IPS-18c (cell line): ENCODE data around the gene KRT6B.

Source experiments
- H3K4me3 ChIP-seq: 2 replicates; pipeline ENCODE4 v1.7.0; 2013; ENCODE audit warnings: low read depth, mild to moderate bottlenecking, low read length, moderate library complexity; ENCODE audit not compliant: insufficient read depth
- H3K9me3 ChIP-seq: one replicate; pipeline ENCODE4 v1.6.1; 2013; ENCODE audit warnings: mild to moderate bottlenecking, low read length, moderate library complexity; ENCODE audit not compliant: control insufficient read depth, insufficient read depth

The KRT6B gene

GRCh38 chr12:52442600-52443061 is 9.3 kb downstream of the KRT6B start:
- no peaks in the 10 kb centered on the region for H3K9me3 ChIP-seq

GRCh38 chr12:52441320-52441911 is 10.5 kb downstream of the KRT6B start:
- Histone ChIP-seq H3K4me3 (no peak overlapping the region), H3K9me3 (no peaks in the 10 kb centered on the region)

More at GRCh38 chr12:52442600-52443061, 9.3 kb downstream of the KRT6B start:
- H3K4me3 ChIP-seq, result no peak overlapping the region

- no peaks in the 10 kb centered on the region for H3K9me3 ChIP-seq
- no peak overlapping the region for H3K4me3 ChIP-seq
These were observed 11.1 kb downstream of the KRT6B start for GRCh38 chr12:52440821-52441319.

- H3K9me3 ChIP-seq, result no peaks in the 10 kb centered on the region
- no peak overlapping the region for H3K4me3 ChIP-seq
These were observed 12.1 kb downstream of the KRT6B start for GRCh38 chr12:52439845-52440244.

GRCh38 chr12:52439420-52439819 is 12.5 kb downstream of the KRT6B start:
- Histone ChIP-seq H3K4me3 (no peak overlapping the region), H3K9me3 (no peaks in the 10 kb centered on the region)

GRCh38 chr12:52438305-52439301 is 13.3 kb downstream of the KRT6B start:
- H3K4me3 ChIP-seq, result no peak overlapping the region
- no peaks in the 10 kb centered on the region for H3K9me3 ChIP-seq

GRCh38 chr12:52437508-52437907 is 14.4 kb downstream of the KRT6B start:
- H3K9me3 ChIP-seq, result no peaks in the 10 kb centered on the region
- H3K4me3 ChIP-seq, result no peak overlapping the region

GRCh38 chr12:52436828-52437474 is 15.0 kb downstream of the KRT6B start:
- H3K4me3 ChIP-seq, result no peak overlapping the region
- H3K9me3 ChIP-seq, result no peaks in the 10 kb centered on the region

GRCh38 chr12:52436000-52436827 is 15.7 kb downstream of the KRT6B start:
- H3K9me3 ChIP-seq, result no peaks in the 10 kb centered on the region

GRCh38 chr12:52435659-52435999 is 16.3 kb downstream of the KRT6B start:
- Histone ChIP-seq H3K9me3 (no peaks in the 10 kb centered on the region), H3K4me3 (no peak overlapping the region)

More at GRCh38 chr12:52436000-52436827, 15.7 kb downstream of the KRT6B start:
- no peak overlapping the region for H3K4me3 ChIP-seq

GRCh38 chr12:52434760-52435530 is 17.0 kb downstream of the KRT6B start:
- Histone ChIP-seq H3K9me3 (no peaks in the 10 kb centered on the region), H3K4me3 (no peak overlapping the region)

- no peaks in the 10 kb centered on the region for H3K9me3 ChIP-seq
- H3K4me3 ChIP-seq, result no peak within 1 kb of the TSS
These were observed 17.7 kb downstream of the KRT6B start, which contains the start of gene KRT75 for GRCh38 chr12:52434081-52434733. Gene KRT75, minus strand, starts transcription at chr12:52434371. Its CDS starts 67 bp downstream, at chr12:52434304.

- no peak overlapping the region for H3K4me3 ChIP-seq
- no peaks in the 10 kb centered on the region for H3K9me3 ChIP-seq
These were observed 18.4 kb downstream of the KRT6B start for GRCh38 chr12:52433501-52434080.

- H3K4me3 ChIP-seq, result no peak overlapping the region
- no peaks in the 10 kb centered on the region for H3K9me3 ChIP-seq
These were observed 19.3 kb downstream of the KRT6B start for GRCh38 chr12:52432559-52433207.

- Histone ChIP-seq H3K4me3 (no peak overlapping the region), H3K9me3 (peaks cover 2% of the 10 kb centered on the region)
These were observed 23.8 kb downstream of the KRT6B start for GRCh38 chr12:52428121-52428520.
